HG02970 (cell line): Measurements from ENCODE around the gene LRRC23.

Source experiments
- ATAC-seq: cut with Tn5 transposase; IDR thresholded peaks from one replicate; pipeline ENCODE4 v1.9.1; 2021; ENCODE audit warnings: mild to moderate bottlenecking, moderate library complexity, moderate number of reproducible peaks; ENCODE audit not compliant: unreplicated experiment, low FRiP score

The LRRC23 gene

DNA sequence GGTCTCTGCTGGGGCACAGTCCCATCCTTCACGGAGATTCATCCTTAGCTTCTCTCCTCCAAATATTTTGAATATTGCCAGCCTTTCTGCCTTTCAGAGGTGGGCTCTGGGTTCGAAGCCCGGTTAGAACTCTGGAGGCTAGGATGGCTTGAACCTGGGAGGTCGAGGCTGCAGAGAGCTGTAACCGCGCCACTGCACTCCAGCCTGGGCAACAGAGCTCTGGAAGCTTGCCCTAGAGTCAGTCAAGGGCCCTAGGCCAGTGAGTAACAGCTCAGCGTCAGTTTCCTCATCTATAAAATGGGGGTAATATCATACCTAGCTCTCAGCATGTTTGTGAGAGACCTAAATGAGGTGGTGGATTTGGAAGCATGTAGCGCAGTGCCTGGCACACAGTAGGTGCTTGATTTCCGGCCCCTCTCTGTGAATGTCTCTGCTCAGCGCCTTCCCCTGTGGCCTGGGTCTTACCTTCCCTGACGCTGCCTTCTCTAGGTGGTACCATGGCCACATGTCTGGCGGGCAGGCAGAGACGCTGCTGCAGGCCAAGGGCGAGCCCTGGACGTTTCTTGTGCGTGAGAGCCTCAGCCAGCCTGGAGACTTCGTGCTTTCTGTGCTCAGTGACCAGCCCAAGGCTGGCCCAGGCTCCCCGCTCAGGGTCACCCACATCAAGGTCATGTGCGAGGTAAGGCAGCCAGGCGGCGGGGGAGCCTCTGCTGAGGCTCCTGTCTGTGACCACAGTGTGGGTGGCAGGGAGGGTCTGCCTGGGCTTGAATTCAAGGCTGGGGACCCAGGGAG is 49.9 kb downstream of the LRRC23 start:
- ATAC-seq = no peak

DNA sequence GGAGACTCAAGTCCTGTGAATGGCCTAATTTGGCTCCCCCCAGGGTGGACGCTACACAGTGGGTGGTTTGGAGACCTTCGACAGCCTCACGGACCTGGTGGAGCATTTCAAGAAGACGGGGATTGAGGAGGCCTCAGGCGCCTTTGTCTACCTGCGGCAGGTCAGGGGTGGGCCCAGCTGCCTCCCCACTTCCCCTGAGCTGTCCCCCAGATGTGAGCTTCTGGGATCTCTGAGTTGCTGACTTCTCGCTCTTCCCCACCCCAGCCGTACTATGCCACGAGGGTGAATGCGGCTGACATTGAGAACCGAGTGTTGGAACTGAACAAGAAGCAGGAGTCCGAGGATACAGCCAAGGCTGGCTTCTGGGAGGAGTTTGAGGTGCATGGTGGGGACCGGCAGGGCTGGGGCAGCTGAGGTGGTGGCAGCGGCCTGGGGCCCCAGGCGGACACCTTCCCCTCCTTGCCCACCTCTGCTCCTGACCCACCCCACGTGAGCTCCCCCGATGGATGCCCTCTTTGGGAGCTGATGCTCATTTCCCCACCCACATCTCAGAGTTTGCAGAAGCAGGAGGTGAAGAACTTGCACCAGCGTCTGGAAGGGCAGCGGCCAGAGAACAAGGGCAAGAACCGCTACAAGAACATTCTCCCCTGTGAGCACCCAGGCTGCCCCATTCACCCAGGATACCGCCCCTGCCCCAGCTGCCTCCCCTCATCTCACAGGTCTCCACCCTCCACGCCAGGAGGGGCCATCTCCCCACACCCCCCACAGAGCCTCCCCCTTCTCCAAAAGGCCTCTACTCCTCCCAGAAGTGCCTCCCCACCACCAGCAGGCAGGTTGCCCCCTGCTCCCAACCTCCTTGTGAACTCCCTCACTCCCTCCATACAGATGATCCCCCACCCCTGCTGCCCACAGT is 50.7 kb downstream of the LRRC23 start:
- no peak for ATAC-seq

DNA sequence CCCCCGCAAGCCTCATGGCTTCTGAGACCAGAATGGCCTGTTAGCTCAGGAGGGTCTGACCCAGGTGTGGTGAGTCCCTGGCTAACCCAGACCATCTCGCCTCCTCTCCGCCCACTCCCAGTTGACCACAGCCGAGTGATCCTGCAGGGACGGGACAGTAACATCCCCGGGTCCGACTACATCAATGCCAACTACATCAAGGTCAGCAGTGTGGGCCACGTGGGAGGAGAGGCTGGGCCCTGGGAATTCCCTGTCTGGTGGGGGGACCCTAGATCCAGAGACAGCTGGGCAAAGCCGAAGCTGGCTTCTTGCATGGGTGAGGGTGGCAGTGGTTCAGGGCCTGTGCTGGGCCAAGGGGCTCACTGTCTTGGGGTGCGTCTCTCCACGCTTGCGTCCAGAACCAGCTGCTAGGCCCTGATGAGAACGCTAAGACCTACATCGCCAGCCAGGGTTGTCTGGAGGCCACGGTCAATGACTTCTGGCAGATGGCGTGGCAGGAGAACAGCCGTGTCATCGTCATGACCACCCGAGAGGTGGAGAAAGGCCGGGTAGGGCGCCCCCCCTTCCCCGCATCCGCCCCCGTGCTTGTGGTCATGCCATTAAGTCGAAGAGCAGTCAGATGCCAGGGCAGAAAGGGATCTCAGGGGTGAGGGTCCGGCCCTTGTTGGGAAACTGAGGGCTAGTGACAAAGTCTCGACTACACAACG is 51.6 kb downstream of the LRRC23 start:
- ATAC-seq = no peak

DNA sequence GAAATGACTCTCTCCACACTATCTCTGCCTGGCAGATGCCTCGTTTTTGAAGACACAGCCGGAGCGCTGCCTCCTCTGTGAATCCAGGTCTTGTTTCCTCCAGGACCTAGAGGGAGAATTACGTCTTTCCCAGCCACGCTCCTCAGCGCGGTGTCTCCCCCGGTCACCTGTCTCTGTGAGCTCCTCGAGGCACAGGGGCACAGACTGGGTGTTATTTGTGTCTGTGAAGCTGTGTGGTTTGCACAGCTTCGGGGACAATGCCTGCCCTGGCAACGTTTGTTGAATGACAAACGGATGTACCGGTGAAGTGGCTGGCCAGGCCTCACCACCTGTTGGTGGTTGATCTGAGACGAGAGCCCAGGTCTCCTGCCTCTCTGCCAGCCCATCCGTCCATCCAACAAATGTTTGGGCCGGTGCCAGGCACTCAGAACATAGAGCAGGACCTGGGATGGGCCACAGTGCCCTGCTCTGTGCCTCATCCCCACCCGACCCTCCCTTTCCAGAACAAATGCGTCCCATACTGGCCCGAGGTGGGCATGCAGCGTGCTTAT is 52.6 kb downstream of the LRRC23 start:
- ATAC-seq = no peak

DNA sequence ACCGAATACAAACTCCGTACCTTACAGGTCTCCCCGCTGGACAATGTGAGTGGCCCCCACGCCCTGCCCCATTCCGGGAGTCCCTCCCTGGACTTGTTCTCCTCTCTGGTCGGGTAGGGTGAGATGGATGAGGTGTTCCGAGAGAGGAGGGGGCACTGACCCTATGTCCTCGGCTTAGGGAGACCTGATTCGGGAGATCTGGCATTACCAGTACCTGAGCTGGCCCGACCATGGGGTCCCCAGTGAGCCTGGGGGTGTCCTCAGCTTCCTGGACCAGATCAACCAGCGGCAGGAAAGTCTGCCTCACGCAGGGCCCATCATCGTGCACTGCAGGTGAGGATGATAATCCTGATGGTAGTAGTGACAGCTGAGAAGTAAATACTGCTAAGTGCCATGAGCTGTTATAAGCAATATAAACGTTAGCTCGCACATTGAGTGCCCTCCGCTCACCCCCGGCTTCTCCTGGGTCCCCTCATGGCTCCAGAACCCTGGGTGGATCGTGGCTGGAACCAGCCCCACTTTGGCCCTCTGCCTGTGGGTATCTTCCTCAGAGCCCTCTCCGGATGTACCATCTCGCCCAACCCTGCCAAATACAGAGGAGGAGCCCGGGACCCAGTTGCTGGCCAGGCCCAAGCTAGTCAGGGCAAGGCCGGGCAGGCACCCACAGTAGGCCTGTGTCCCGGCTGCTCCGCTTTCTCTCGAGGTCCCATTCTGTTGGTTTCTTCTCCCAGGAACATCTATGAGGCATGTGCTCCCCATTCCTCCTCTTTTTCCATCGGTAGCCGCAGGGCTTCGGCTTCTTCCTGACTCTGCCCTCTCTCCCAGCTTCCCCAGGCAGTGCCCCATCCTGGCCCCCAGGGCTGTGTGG is 53.4 kb downstream of the LRRC23 start:
- no peak for ATAC-seq

DNA sequence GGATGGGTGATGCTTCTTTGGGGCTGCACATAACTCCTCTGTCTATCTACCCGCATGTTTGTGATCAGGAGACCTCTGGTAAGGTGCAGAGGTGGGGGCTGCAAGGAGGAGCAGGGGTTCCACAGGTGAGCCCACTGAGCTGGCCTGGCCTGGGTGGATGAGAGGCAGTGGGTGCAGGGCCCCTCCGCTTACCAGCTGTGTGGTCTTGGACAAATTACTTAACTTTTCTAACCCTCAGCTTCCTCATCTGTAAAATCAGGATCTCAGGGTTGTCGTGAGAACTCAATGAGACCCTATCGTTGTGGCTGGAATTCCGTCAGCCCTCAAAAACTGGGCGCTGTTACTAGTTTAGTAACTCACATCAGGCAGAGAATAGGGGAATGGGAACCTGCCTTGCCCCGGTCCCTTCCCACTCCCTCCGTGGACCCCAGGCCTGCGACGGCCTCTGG is 54.0 kb downstream of the LRRC23 start:
- ATAC-seq = no peak

DNA sequence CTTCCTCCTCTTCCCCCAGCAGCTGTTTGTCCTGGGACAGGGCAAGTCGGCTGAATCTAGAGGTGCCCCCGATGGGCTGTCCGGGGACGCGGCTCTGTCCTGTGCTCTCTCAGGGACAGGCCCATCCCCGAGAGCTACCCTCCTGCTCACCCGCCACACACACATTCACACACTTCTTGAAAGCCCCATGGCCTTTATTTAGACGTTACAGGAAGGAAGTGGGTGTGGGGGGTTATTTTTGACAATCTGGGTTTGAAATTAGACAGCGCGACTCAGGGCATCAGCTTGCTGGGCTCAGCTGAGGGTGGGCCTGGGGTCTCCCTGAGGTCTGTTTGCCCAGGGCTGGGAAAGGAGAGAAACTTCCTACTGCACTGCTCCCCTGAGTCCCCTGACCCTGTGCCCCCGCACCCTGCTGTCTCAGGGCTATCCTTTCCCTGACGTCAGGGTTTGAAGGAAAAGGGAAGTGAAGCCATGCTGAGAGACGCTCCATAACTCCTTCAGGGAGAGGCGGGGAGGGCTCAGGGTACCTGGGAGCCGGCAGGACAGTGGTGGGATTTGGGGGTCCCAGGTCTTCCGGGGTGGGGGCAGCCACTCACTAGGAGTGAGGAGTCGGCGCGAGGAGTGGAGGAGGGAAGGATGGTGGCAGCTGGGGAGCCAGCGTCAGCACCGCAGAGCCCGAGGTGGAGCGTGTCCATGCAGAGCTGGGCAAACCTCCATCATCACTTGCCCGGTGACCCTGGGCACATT is 54.6 kb downstream of the LRRC23 start:
- peak; percentile 40 for ATAC-seq

DNA sequence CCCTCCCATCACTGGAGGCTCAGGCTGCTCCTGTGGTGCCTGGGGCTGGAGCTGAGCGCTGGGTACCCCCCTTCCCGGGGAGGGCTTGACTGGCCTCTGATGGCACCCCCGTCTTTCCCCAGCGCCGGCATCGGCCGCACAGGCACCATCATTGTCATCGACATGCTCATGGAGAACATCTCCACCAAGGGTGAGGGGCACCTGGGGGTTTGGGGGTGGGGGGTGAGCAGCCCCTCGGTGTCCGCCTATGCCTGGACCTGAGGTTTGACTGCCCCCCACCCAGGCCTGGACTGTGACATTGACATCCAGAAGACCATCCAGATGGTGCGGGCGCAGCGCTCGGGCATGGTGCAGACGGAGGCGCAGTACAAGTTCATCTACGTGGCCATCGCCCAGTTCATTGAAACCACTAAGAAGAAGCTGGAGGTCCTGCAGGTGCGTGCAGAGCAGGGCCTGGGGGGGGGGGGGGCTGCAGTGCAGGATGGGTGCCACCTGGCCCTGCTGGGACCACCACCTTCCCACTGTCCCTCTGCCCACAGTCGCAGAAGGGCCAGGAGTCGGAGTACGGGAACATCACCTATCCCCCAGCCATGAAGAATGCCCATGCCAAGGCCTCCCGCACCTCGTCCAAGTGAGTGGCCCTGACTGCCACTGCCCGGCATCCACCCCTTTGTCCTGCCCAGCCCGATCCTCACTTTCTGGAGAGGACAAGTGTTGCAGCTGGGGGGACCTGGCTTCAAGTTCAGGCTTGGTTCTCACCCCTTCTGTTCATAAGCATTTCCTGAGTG is 55.4 kb downstream of the LRRC23 start:
- ATAC-seq = no peak

DNA sequence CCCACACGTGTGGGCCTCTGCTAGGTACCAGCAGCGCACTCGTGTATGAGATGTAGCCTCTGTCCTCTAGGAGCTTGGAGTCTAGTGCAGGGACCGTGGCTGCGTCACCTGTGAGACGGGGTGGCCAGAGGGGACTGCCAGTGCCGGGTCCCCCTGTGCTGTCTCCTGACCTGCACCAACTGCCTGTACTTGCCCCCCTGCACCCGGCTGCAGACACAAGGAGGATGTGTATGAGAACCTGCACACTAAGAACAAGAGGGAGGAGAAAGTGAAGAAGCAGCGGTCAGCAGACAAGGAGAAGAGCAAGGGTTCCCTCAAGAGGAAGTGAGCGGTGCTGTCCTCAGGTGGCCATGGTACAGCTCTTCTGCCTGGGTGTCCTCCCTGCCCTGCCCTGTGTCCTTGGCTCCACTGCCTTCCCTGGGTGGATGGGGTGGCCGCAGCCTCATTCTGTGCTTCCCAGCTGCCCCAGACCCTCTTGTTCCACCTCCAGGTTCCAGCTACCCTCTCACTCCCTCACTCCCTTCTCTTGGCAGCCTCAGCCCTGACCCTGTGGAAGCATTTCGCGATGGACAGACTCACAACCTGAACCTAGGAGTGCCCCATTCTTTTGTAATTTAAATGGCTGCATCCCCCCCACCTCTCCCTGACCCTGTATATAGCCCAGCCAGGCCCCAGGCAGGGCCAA is 56.1 kb downstream of the LRRC23 start:
- no peak for ATAC-seq

DNA sequence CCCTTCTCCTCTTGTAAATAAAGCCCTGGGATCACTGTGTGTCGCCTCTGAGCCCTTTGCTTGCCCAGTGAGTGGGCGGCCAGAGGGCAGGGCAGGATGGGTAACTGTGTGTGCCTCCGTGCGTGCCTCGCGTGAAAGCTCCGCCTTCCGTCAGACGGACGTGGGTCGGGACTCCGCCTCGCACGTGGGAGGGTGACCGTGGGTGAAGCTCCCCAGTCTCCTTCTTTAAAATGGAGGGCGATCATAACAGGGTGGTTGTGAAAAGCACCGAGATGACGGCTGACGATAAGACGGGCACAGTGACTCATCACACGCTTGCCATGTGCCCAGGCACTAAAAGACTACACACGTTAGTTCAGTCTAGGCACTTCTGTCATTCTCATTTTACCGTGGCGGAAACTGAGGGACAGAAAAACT is 56.7 kb downstream of the LRRC23 start:
- ATAC-seq = no peak

DNA sequence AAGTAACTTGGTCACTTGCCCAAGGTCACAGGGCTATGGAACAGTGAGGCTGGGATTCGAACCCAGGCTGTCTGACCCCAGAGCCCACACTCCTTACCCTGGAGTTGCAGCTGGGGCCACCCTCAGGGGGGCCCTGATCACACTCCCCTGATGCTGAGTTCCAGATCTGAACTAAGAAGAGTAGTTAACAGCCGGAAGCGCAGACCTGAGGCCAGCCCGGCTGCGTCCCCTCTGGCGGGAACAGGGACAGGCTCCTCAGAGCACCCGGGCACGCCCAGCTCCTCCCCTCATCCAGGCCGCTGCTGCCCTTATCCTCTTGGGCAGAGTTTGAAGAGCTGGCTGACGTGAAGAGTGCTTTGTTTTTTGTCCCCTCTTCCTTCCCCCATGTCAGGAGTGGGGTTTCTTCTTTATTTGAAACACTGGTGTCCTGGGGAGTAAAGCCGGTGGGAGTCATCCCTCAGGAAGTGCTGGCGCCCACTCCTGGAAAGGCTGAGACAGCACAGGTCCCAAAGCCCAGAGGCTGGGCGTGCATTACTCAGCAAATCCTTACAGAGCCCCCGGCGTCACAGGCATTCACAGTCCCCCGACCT is 57.2 kb downstream of the LRRC23 start:
- ATAC-seq = no peak

DNA sequence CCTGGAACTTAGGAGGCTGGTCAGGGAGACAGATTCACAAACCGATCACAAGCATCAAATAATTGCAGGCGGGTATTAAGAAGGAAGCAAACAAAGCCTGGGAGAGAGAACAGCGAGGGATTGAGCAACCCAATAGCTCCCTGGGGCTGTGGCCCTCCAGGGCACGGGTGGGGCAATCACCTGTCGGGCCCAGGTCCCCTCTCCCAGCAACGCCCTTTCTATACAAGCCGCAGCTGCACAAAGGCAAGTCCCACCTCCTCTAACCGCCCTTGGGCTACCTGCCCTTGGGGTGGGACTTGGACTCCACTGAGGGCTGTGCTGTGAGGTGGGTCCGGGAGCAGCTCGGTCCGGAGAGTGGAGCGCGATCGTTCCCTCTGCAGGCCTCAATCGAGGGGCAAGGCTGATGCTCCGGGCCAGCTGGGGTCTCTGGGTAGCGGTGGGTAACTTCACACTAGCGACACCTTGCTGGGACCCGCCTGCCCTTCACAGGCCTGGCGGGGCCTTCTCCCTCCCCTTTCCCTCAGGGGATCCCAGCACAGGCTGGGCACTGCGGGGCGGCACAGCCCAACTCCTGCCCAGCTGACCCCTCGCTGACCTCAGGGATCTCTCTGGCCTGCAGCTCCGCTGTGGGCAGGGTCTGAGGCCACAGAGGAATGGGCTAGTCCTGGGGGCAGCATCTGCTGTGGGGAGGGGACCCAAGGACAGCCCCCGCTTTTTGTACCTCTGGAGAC is 57.8 kb downstream of the LRRC23 start:
- ATAC-seq = no peak

DNA sequence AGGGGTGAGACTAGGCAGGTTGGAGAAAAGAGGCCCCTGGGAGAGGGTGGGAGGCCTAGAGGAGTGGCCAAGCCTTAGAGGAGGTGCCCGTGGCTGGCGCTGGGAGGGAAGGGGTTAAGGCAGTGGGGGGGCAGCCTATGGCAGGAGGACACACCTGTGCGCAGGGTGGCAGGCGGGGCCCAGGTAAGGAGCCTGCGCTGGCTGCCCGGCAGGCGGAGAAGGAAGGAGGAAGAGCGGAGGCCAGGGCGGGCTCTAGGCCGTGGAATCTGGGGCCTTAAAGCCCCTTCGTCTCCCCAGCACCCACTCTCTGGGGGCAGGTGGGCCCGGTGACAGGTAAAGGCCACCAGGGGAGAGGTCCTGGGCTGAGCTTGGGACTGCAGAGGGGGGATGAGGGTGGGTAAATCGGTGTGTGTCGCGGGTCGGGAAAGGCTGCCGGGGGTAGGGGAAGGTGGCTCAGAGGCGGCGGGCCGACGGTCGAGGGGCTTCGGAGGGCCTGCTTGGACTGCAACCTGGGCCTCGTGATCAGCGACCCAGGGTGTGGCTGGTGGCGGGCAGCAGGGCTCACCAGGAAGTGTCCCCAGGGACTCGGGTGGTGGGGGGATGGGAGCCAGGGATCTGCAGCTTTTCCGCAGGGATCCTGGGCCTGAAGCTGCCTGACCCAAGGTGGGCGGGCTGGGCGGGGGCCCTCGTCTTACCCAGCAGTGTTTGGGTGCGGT is 58.6 kb downstream of the LRRC23 start:
- ATAC-seq = no peak
